NOMO-1 treated with DMSO at 0.1 percent for 48 hours (cell line): Measurements from ENCODE around the gene GYG2.
"Not testable (repeated sequence)": the region's sequence is repeated elsewhere in the genome, so short reads cannot be mapped to it uniquely, and the experiment has no call there.

ENCODE experiments used
- DNase-seq: peaks from one replicate; lab custom pipeline; 2025; ENCODE audit not compliant: unreplicated experiment; lab: John Stamatoyannopoulos, UW

Gene GYG2

GRCh38 chrX:2828344-2828958 is at the start of gene GYG2:
TSS of gene GYG2 (plus strand) at chrX:2828930. CDS start at chrX:2830189, 1,259 bp downstream.
- no peak for DNase-seq

GRCh38 chrX:2780472-2781225 is 48.1 kb upstream of the GYG2 start:
- DNase-seq, result not testable (repeated sequence)

- no peak for DNase-seq
These were observed 47.5 kb upstream of the GYG2 start for GRCh38 chrX:2781226-2781571.

GRCh38 chrX:2781698-2782097 is 47.0 kb upstream of the GYG2 start:
- no peak for DNase-seq

GRCh38 chrX:2782171-2782570 is 46.6 kb upstream of the GYG2 start:
- no peak for DNase-seq

- DNase-seq, result no peak
These were observed 46.0 kb upstream of the GYG2 start for GRCh38 chrX:2782778-2783177.

GRCh38 chrX:2784026-2784425 is 44.7 kb upstream of the GYG2 start:
- DNase-seq, result no peak

GRCh38 chrX:2785538-2785937 is 43.2 kb upstream of the GYG2 start:
- DNase-seq, result no peak

- no peak for DNase-seq
These were observed 39.8 kb upstream of the GYG2 start for GRCh38 chrX:2788980-2789379.

- DNase-seq, result no peak
These were observed 39.2 kb upstream of the GYG2 start for GRCh38 chrX:2789569-2789968.

GRCh38 chrX:2793752-2794151 is 35.0 kb upstream of the GYG2 start:
- no peak for DNase-seq

- no peak for DNase-seq
These were observed 34.4 kb upstream of the GYG2 start for GRCh38 chrX:2794336-2794735.

GRCh38 chrX:2796808-2797207 is 31.9 kb upstream of the GYG2 start:
- not testable (repeated sequence) for DNase-seq

GRCh38 chrX:2799369-2799768 is 29.4 kb upstream of the GYG2 start:
- DNase-seq, result no peak

GRCh38 chrX:2799980-2800379 is 28.8 kb upstream of the GYG2 start:
- DNase-seq, result not testable (repeated sequence)

GRCh38 chrX:2801223-2801622 is 27.5 kb upstream of the GYG2 start:
- DNase-seq, result no peak

- DNase-seq, result not testable (repeated sequence)
These were observed 26.2 kb upstream of the GYG2 start for GRCh38 chrX:2802376-2803090.

- DNase-seq, result not testable (repeated sequence)
These were observed 25.2 kb upstream of the GYG2 start for GRCh38 chrX:2803486-2803885.

- not testable (repeated sequence) for DNase-seq
These were observed 24.5 kb upstream of the GYG2 start for GRCh38 chrX:2804106-2804843.

GRCh38 chrX:2804858-2805257 is 23.9 kb upstream of the GYG2 start:
- not testable (repeated sequence) for DNase-seq

- no peak for DNase-seq
These were observed 17.5 kb upstream of the GYG2 start for GRCh38 chrX:2811271-2811670.
